Globus pallidus (tissue), 1 donor: ENCODE data around the gene CST3.
"Not testable (repeated sequence)": the region's sequence is repeated elsewhere in the genome, so short reads cannot be mapped to it uniquely, and the experiment has no call there.

Experiments
- DNase-seq: peaks from one replicate; pipeline ENCODE4 v3.0.0-alpha.2; 2015; ENCODE audit warnings: low spot score

CST3 gene

GRCh38 chr20:23643659-23644058 is 5.9 kb upstream of the CST3 start:
- DNase-seq = no peak

- DNase-seq = no peak
Observed at GRCh38 chr20:23641936-23642751, 4.4 kb upstream of the CST3 start.

GRCh38 chr20:23640671-23641667 is 3.2 kb upstream of the CST3 start:
- DNase-seq = no peak

- no peak for DNase-seq
Observed at GRCh38 chr20:23640018-23640601, 2.4 kb upstream of the CST3 start.

- no peak for DNase-seq
Observed at GRCh38 chr20:23639490-23639958, 1.8 kb upstream of the CST3 start.

- no peak for DNase-seq
Observed at GRCh38 chr20:23638309-23638708, 554 bp upstream of the CST3 start.

- DNase-seq = no peak
Observed at GRCh38 chr20:23636908-23637281, 860 bp downstream of the CST3 start.

- no peak for DNase-seq
Observed at GRCh38 chr20:23636182-23636907, 1.4 kb downstream of the CST3 start.

GRCh38 chr20:23635768-23636090 is 2.0 kb downstream of the CST3 start:
- DNase-seq = not testable (repeated sequence)

- no peak for DNase-seq
Observed at GRCh38 chr20:23634985-23635767, 2.6 kb downstream of the CST3 start.

- DNase-seq = no peak
Observed at GRCh38 chr20:23634044-23634801, 3.5 kb downstream of the CST3 start.

GRCh38 chr20:23632711-23633573 is 4.8 kb downstream of the CST3 start:
- no peak for DNase-seq

- DNase-seq = no peak
Observed at GRCh38 chr20:23631981-23632710, 5.6 kb downstream of the CST3 start.

GRCh38 chr20:23631226-23631822 is 6.4 kb downstream of the CST3 start:
- DNase-seq = no peak

- DNase-seq = no peak
Observed at GRCh38 chr20:23630392-23630849, 7.3 kb downstream of the CST3 start.

GRCh38 chr20:23629542-23630391 is 8.0 kb downstream of the CST3 start:
- DNase-seq = no peak

GRCh38 chr20:23629017-23629541 is 8.7 kb downstream of the CST3 start:
- DNase-seq = no peak
